ENCODE results near the gene GPC3.

DNA sequence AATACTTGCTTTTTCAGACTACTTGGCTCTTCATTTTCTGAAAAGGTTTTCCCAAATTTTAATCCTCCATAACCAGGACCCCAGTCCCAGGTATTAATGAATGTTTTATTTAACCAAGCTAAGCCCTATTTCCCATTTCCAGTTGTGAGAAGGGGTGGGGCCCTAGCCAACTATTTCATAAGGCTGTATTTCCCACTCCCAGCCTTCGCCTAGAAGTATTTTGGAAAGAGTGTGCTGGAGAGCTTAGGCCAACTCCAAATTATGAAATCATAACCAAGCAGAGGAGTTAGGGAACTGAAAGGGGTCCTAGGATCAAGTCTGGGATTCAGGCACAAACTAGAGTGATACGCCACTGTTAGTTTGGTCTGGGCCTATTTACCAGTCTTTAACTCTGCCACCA, 421.7 kb downstream of the GPC3 start:
- TF ChIP-seq L3MBTL2 (conservative IDR thresholded peaks at IDR 0.05) (no peak), ELF4 (IDR thresholded peaks at IDR 0.05) (no peak), FOXM1 (IDR thresholded peaks at IDR 0.05; ENCODE audit: borderline replicate concordance) (no peak), SUZ12 (IDR thresholded peaks at IDR 0.05) (no peak), ARNT (IDR thresholded peaks at IDR 0.05) (no peak), BHLHE40 (IDR thresholded peaks at IDR 0.05; ENCODE audit: borderline replicate concordance) (no peak), ZNF384 (IDR thresholded peaks at IDR 0.05) (no peak), FOXA1 (IDR thresholded peaks at IDR 0.05) (no peak), TARDBP (IDR thresholded peaks at IDR 0.05) (no peak), SP1 (IDR thresholded peaks at IDR 0.05) (no peak), CTBP1 (IDR thresholded peaks at IDR 0.05; ENCODE audit: borderline replicate concordance) (no peak)
- TF ChIP-seq, protein P1, sequence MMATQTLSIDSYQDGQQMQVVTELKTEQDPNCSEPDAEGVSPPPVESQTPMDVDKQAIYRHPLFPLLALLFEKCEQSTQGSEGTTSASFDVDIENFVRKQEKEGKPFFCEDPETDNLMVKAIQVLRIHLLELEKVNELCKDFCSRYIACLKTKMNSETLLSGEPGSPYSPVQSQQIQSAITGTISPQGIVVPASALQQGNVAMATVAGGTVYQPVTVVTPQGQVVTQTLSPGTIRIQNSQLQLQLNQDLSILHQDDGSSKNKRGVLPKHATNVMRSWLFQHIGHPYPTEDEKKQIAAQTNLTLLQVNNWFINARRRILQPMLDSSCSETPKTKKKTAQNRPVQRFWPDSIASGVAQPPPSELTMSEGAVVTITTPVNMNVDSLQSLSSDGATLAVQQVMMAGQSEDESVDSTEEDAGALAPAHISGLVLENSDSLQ (IDR thresholded peaks at IDR 0.05), result no peak

All from HEK293T (cell line).